GM12801 (cell line): Measurements from ENCODE around the gene CRMP1.

Source experiments
- CTCF ChIP-seq: IDR thresholded peaks from one replicate; pipeline ENCODE4 v1.5.1; 2011; ENCODE audit warnings: control low read depth; ENCODE audit not compliant: insufficient read length; ENCODE audit errors: extremely low read depth

The CRMP1 gene

GRCh38 chr4:5785806-5786680 is 106.8 kb downstream of the CRMP1 start:
- no peak for TF ChIP-seq CTCF

GRCh38 chr4:5784960-5785611 is 107.8 kb downstream of the CRMP1 start:
- TF ChIP-seq CTCF = no peak

GRCh38 chr4:5784021-5784420 is 108.9 kb downstream of the CRMP1 start:
- TF ChIP-seq CTCF = no peak

- TF ChIP-seq CTCF = no peak
Observed at GRCh38 chr4:5783486-5783885, 109.4 kb downstream of the CRMP1 start.

GRCh38 chr4:5782829-5783476 is 109.9 kb downstream of the CRMP1 start:
- no peak for TF ChIP-seq CTCF

- TF ChIP-seq CTCF = no peak
Observed at GRCh38 chr4:5781691-5782090, 111.2 kb downstream of the CRMP1 start.

- TF ChIP-seq CTCF = no peak
Observed at GRCh38 chr4:5780831-5781480, 111.9 kb downstream of the CRMP1 start.
